CD4-positive, alpha-beta T cell (primary cell): ENCODE data around the gene CDC42. TPM values are rescaled to one million over a fixed set of nuclear protein-coding genes. Genes with fewer than 3 reads are reported as not detected.

Source experiments
- ATAC-seq: fragments of 200-7000 bp; cut with Tn5 transposase; one replicate; pipeline ENCODE4 v1.10.0; 2022; ENCODE audit warnings: mild to moderate bottlenecking; ENCODE audit not compliant: poor library complexity
- CTCF ChIA-PET: fragments of 350-600 bp; sonication (Branson Sonifier 250); formaldehyde crosslinking; loops from one replicate; lab custom pipeline; 2021; ENCODE audit warnings: antibody characterized with exemption, inconsistent platforms; lab: Charles Lee
- POLR2A ChIA-PET: fragments of 350-600 bp; sonication (Branson Sonifier 250); formaldehyde crosslinking; loops from one replicate; lab custom pipeline; 2021; ENCODE audit warnings: antibody characterized with exemption, inconsistent platforms; lab: Charles Lee
- DNase-seq, 14 experiments: peaks; one replicate each; pipeline ENCODE4 v3.0.0-alpha.2; 2013 to 2020; ENCODE audit warnings: mixed read lengths in 2 of 14
- H3K27ac ChIP-seq, 2 donors: one replicate each; pipeline versions ENCODE4 v1.5.1 to v1.7.0; 2013; ENCODE audit warnings: low read length in 2 of 2, low read depth in 1 of 2, mild to moderate bottlenecking in 1 of 2
- H3K27me3 ChIP-seq, 2 experiments: 1 replicate in 1 of 2; 2 replicates in 1 of 2; pipeline versions ENCODE4 v1.6.1 to v1.7.0; 2013; ENCODE audit warnings: low read length in 2 of 2, control low read depth in 1 of 2, mild to moderate bottlenecking in 1 of 2, moderate library complexity in 1 of 2; ENCODE audit not compliant: insufficient read depth in 2 of 2, control insufficient read depth in 1 of 2
- H3K36me3 ChIP-seq: one replicate; pipeline ENCODE4 v1.6.1; 2013; ENCODE audit warnings: low read length, control low read depth; ENCODE audit not compliant: insufficient read depth
- H3K4me1 ChIP-seq: one replicate; pipeline ENCODE4 v1.6.1; 2013; ENCODE audit warnings: low read length, control low read depth; ENCODE audit not compliant: insufficient read depth
- H3K4me3 ChIP-seq: one replicate; pipeline ENCODE4 v1.5.1; 2013; ENCODE audit warnings: mild to moderate bottlenecking, low read length, moderate library complexity
- H3K9me3 ChIP-seq, 2 experiments: 1 replicate in 1 of 2; 2 replicates in 1 of 2; pipeline versions ENCODE4 v1.6.1 to v1.7.0; 2013; ENCODE audit warnings: low read length in 2 of 2, mild to moderate bottlenecking in 2 of 2, control low read depth in 1 of 2, moderate library complexity in 1 of 2; ENCODE audit not compliant: control insufficient read depth in 1 of 2, insufficient read depth in 1 of 2
- H3K27ac Mint-ChIP-seq: one replicate; pipeline ENCODE4 v1.8.0; 2020; ENCODE audit warnings: mixed read lengths
- H3K27me3 Mint-ChIP-seq: one replicate; pipeline ENCODE4 v1.8.0; 2021; ENCODE audit warnings: mixed read lengths
- H3K36me3 Mint-ChIP-seq: one replicate; pipeline ENCODE4 v1.8.0; 2021; ENCODE audit warnings: low read depth, mixed read lengths
- H3K4me1 Mint-ChIP-seq: one replicate; pipeline ENCODE4 v1.8.0; 2021; ENCODE audit warnings: low read depth, mixed read lengths
- H3K4me3 Mint-ChIP-seq: one replicate; pipeline ENCODE4 v1.8.0; 2020; ENCODE audit warnings: mild to moderate bottlenecking, mixed read lengths
- H3K9me3 Mint-ChIP-seq: one replicate; pipeline ENCODE4 v1.8.0; 2020; ENCODE audit warnings: mixed read lengths
- CTCF ChIP-seq: fragments of 200-600 bp; IDR thresholded peaks from one replicate; pipeline ENCODE4 v1.8.0; 2022; ENCODE audit warnings: antibody characterized with exemption, mild to moderate bottlenecking
- intact Hi-C, 2 experiments: fragments of 100-400 bp; cut with DNase I in 1 of 2; cut with micrococcal nuclease in 1 of 2; formaldehyde crosslinking; loops; one replicate each; pipeline versions ENCODE4 v1.15.1 to v1.9.0; 2023 to 2025; cut with DNase I, micrococcal nuclease
- total RNA-seq, 174 experiments: library from RNA in 2 of 174; stranded (reverse) in 2 of 174; gene quantifications; one replicate each; pipeline ENCODE4 v1.2.3 and lab custom pipeline; 2021 to 2026

CDC42 gene
- total RNA-seq, 2 experiments from 2014 or later = 375 to 379 TPM

GRCh38 chr1:22021061-22021460 is 31.4 kb upstream of the CDC42 start:
- no peaks in the 10 kb centered on the region for H3K27me3 Mint-ChIP-seq
- H3K4me3 Mint-ChIP-seq = no peak overlapping the region
- no peak overlapping the region for H3K4me3 ChIP-seq
- ATAC-seq (no peak), DNase-seq (no peak)
- ChIA-PET POLR2A (interaction anchor here (0.6 to 12.6 kb wide), 5 partner anchors 10 to 84 kb away, joined by 3 to 618 read pairs (median 3); partner anchors contain the start of genes CDC42 and HSPG2), CTCF (interaction anchor here (1.4 kb wide), 1 partner anchor 318 kb away, joined by 3 read pairs; no protein-coding TSS in a partner anchor)
- no peak overlapping the region for H3K27ac Mint-ChIP-seq
- H3K4me1 Mint-ChIP-seq = peaks cover 36% of the 10 kb centered on the region
- H3K9me3 ChIP-seq = no peaks in the 10 kb centered on the region
- no peak overlapping the region for H3K27ac ChIP-seq
- intact Hi-C loops = loop anchor here (5.0 to 10.0 kb wide), 6 partner anchors 39 to 676 kb away; no protein-coding TSS in a partner anchor
- peaks cover 58% of the 10 kb centered on the region for H3K4me1 ChIP-seq
- H3K36me3 Mint-ChIP-seq = peaks cover 17% of the 10 kb centered on the region
- H3K27me3 ChIP-seq = no peaks in the 10 kb centered on the region
- no peaks in the 10 kb centered on the region for H3K9me3 Mint-ChIP-seq
- H3K36me3 ChIP-seq = no peaks in the 10 kb centered on the region
- TF ChIP-seq CTCF = no peak

GRCh38 chr1:22024485-22025367 is 27.8 kb upstream of the CDC42 start:
- H3K27me3 Mint-ChIP-seq = no peaks in the 10 kb centered on the region
- peak; percentile 66 for ATAC-seq
- Histone ChIP-seq H3K36me3 (no peaks in the 10 kb centered on the region), H3K4me1 (peaks cover 58% of the 10 kb centered on the region), H3K27ac (peak overlapping the region; percentile 100), H3K4me3 (peak overlapping the region; percentile 100), H3K9me3 (no peaks in the 10 kb centered on the region), H3K27me3 (no peaks in the 10 kb centered on the region)
- H3K4me3 Mint-ChIP-seq = peak overlapping the region; percentile 96
- intact Hi-C loops = loop anchor here (1.0 to 10.0 kb wide), 12 partner anchors 15 to 680 kb away; partner anchors contain the start of genes USP48 (in 2 of the 2) and CDC42 (in 1 of the 2)
- peak; percentile 41 for TF ChIP-seq CTCF
- ChIA-PET POLR2A (interaction anchor here (0.6 to 12.6 kb wide), 35 partner anchors 9 to 1307 kb away, joined by 3 to 618 read pairs (median 5); partner anchors contain the start of genes CDC42, KIF17 and USP48), CTCF (interaction anchor here (0.6 to 4.9 kb wide), 16 partner anchors 14 to 285 kb away, joined by 3 to 64 read pairs (median 4); partner anchors contain the start of genes CDC42, USP48 and WNT4)
- peaks cover 18% of the 10 kb centered on the region for H3K36me3 Mint-ChIP-seq
- H3K9me3 Mint-ChIP-seq = no peaks in the 10 kb centered on the region
- H3K4me1 Mint-ChIP-seq = peaks cover 44% of the 10 kb centered on the region
- H3K27ac Mint-ChIP-seq = peak overlapping the region; percentile 93
- DNase-seq = peak; percentile 58 to 91 (median 70)

- Mint-ChIP-seq H3K27ac (peak overlapping the region; percentile 93), H3K4me1 (peaks cover 52% of the 10 kb centered on the region), H3K36me3 (peaks cover 18% of the 10 kb centered on the region), H3K9me3 (no peaks in the 10 kb centered on the region), H3K4me3 (peak overlapping the region; percentile 96), H3K27me3 (no peaks in the 10 kb centered on the region)
- intact Hi-C loops = loop anchor here (1.0 to 10.0 kb wide), 8 partner anchors 14 to 681 kb away; partner anchors contain the start of genes USP48 (in 2 of the 2) and CDC42 (in 1 of the 2)
- H3K9me3 ChIP-seq = no peaks in the 10 kb centered on the region
- POLR2A ChIA-PET = interaction anchor here (0.6 to 12.6 kb wide), 30 partner anchors 10 to 731 kb away, joined by 3 to 618 read pairs (median 6); partner anchors contain the start of genes CDC42 and USP48
- DNase-seq = peak; percentile 80 to 97 (median 85)
- TF ChIP-seq CTCF = no peak
- peak; percentile 67 for ATAC-seq
- H3K4me3 ChIP-seq = peak overlapping the region; percentile 100
- H3K27ac ChIP-seq = peak overlapping the region; percentile 100
- H3K4me1 ChIP-seq = peaks cover 57% of the 10 kb centered on the region
- H3K27me3 ChIP-seq = no peaks in the 10 kb centered on the region
- H3K36me3 ChIP-seq = no peaks in the 10 kb centered on the region
- CTCF ChIA-PET = interaction anchor here (0.6 to 4.9 kb wide), 13 partner anchors 9 to 286 kb away, joined by 3 to 64 read pairs (median 4); partner anchors contain the start of genes CDC42 and USP48
These were observed 26.9 kb upstream of the CDC42 start for GRCh38 chr1:22025368-22026155.
